Stomach (tissue), 4 donors: ENCODE results near the gene PLXNA2.

ENCODE experiments used
- CTCF ChIP-seq, 7 experiments: fragments of 450-650 bp in 4 of 7; fragments of 200-600 bp in 3 of 7; sonication (generic) in 3 of 7; IDR thresholded peaks; one replicate each; pipeline ENCODE4 v1.5.1; 2016 to 2019; ENCODE audit warnings: antibody characterized with exemption in 7 of 7, control low read depth in 2 of 7, mild to moderate bottlenecking in 1 of 7
- POLR2A ChIP-seq, 4 donors: fragments of 450-650 bp; IDR thresholded peaks; one replicate each; pipeline ENCODE4 v1.6.1; 2016; ENCODE audit warnings: antibody characterized with exemption in 4 of 4, control low read depth in 2 of 4, mild to moderate bottlenecking in 1 of 4, moderate library complexity in 1 of 4
- POLR2AphosphoS5 ChIP-seq, 3 donors: sonication (generic); formaldehyde crosslinking; IDR thresholded peaks; one replicate each; pipeline ENCODE4 v1.6.1; 2016; ENCODE audit warnings: antibody characterized with exemption in 3 of 3

GRCh38 chr1:208161656-208162375 lies 82.4 kb downstream of the PLXNA2 start:
- TF ChIP-seq CTCF (IDR thresholded peaks at IDR 0.05) = no peak
- TF ChIP-seq POLR2A (IDR thresholded peaks at IDR 0.05) = no peak
- TF ChIP-seq POLR2AphosphoS5 (IDR thresholded peaks at IDR 0.05) = no peak
